ENCODE results near the gene C14orf180. TPM values are rescaled to one million over a fixed set of nuclear protein-coding genes. Genes with fewer than 3 reads are reported as not detected.

Gene C14orf180
- polyA plus RNA-seq, 2 of the 4 experiments (the other 2 are of a cell fraction): not detected

- no peak for TF ChIP-seq TP53 (CRISPR knock-in tag; IDR thresholded peaks at IDR 0.05)
- no peak for TF ChIP-seq CBX2 (IDR thresholded peaks at IDR 0.05; ENCODE audit: borderline replicate concordance, low read depth)
- TF ChIP-seq, protein P1, sequence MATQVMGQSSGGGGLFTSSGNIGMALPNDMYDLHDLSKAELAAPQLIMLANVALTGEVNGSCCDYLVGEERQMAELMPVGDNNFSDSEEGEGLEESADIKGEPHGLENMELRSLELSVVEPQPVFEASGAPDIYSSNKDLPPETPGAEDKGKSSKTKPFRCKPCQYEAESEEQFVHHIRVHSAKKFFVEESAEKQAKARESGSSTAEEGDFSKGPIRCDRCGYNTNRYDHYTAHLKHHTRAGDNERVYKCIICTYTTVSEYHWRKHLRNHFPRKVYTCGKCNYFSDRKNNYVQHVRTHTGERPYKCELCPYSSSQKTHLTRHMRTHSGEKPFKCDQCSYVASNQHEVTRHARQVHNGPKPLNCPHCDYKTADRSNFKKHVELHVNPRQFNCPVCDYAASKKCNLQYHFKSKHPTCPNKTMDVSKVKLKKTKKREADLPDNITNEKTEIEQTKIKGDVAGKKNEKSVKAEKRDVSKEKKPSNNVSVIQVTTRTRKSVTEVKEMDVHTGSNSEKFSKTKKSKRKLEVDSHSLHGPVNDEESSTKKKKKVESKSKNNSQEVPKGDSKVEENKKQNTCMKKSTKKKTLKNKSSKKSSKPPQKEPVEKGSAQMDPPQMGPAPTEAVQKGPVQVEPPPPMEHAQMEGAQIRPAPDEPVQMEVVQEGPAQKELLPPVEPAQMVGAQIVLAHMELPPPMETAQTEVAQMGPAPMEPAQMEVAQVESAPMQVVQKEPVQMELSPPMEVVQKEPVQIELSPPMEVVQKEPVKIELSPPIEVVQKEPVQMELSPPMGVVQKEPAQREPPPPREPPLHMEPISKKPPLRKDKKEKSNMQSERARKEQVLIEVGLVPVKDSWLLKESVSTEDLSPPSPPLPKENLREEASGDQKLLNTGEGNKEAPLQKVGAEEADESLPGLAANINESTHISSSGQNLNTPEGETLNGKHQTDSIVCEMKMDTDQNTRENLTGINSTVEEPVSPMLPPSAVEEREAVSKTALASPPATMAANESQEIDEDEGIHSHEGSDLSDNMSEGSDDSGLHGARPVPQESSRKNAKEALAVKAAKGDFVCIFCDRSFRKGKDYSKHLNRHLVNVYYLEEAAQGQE (IDR thresholded peaks at IDR 0.05): no peak
- no peak for TF ChIP-seq MAFK (IDR thresholded peaks at IDR 0.05; ENCODE audit: partially characterized antibody)
- TF ChIP-seq GATA3 (IDR thresholded peaks at IDR 0.05; ENCODE audit: borderline replicate concordance): no peak
- no peak for TF ChIP-seq NPAS2 (CRISPR knock-in tag; IDR thresholded peaks at IDR 0.05; ENCODE audit: borderline replicate concordance)
- no peak for TF ChIP-seq RFX5 (IDR thresholded peaks at IDR 0.05)
- no peak for TF ChIP-seq MAZ (IDR thresholded peaks at IDR 0.05; ENCODE audit: borderline replicate concordance, low read depth, low read length)
- no peak for TF ChIP-seq NFE2L2 (conservative IDR thresholded peaks at IDR 0.05; ENCODE audit: low read length)
- no peak for TF ChIP-seq KDM1A (IDR thresholded peaks at IDR 0.05; ENCODE audit: low read depth)
- TF ChIP-seq ZFP36 (IDR thresholded peaks at IDR 0.05; ENCODE audit: borderline replicate concordance, partially characterized antibody): no peak
- no peak for TF ChIP-seq CEBPB (IDR thresholded peaks at IDR 0.05)
- TF ChIP-seq TFCP2L1 (CRISPR knock-in tag; IDR thresholded peaks at IDR 0.05): no peak
- TF ChIP-seq EHMT2 (IDR thresholded peaks at IDR 0.05; ENCODE audit: low read depth): no peak
- no peak for TF ChIP-seq FOSB (CRISPR knock-in tag; IDR thresholded peaks at IDR 0.05)
- TF ChIP-seq FOXS1 (CRISPR knock-in tag; IDR thresholded peaks at IDR 0.05): no peak
- POLR2A ChIA-PET: no interaction called here
- ATAC-seq: no peak
- WGBS (ENCODE audit: missing lambda C conversion rate): 40% methylated on average over 2 of the region's 13 CpGs
- Histone ChIP-seq H3K4me3 (no peak overlapping the region), H3K4me2 (no peak overlapping the region), H3K27ac (no peak overlapping the region), H3K9me3 (no peaks in the 10 kb centered on the region), H3K4me1 (no peaks in the 10 kb centered on the region)
- CTCF ChIA-PET: interaction anchor here (1.2 to 6.5 kb wide), 6 partner anchors 8 to 445 kb away, joined by 3 to 32 read pairs (median 8); no protein-coding TSS in a partner anchor
- FAIRE-seq: no peak
- DNase-seq (ENCODE audit: low read depth in 1 of 2, low spot score in 1 of 2): no peak
These were observed 23.1 kb upstream of the C14orf180 start for GRCh38 chr14:104556256-104557021.

DNA sequence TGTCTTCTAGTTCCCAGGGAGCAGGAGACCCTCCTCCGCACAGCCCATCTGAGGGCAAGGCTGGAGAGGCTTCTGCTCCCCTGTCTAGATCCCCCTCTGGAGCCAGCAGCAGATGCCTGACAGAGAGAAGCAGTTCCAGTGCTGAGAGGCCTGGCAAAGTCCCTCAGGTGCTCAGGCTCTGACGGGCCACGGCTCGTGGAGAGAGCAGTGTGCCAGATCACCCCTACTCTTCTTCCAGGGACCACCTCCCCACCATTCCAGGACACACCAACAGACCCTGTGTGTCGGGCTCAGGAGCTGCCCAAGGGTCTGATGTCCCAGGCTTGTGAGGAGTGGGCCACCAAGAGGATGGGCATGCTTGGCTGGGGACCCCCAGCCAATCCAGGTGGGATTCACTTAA, 22.5 kb upstream of the C14orf180 start:
- no peak overlapping the region for H3K27ac ChIP-seq
- H3K4me2 ChIP-seq: no peak overlapping the region
- ATAC-seq: no peak
- no peak overlapping the region for H3K4me3 ChIP-seq
- no peaks in the 10 kb centered on the region for H3K4me1 ChIP-seq
- no peak for FAIRE-seq
- H3K9me3 ChIP-seq: no peaks in the 10 kb centered on the region
- ChIA-PET CTCF (interaction anchor here (1.0 to 12.1 kb wide), 6 partner anchors 10 to 479 kb away, joined by 3 to 112 read pairs (median 4); no protein-coding TSS in a partner anchor), POLR2A (no interaction called here)
- 9% methylated on average over 1 of the region's 5 CpGs for WGBS (ENCODE audit: missing lambda C conversion rate)
- DNase-seq (ENCODE audit: low read depth in 1 of 2, low spot score in 1 of 2): no peak
- TF ChIP-seq HEYL (CRISPR knock-in tag; IDR thresholded peaks at IDR 0.05) (no peak), NR3C1 (IDR thresholded peaks at IDR 0.05) (no peak), HOXA7 (CRISPR knock-in tag; IDR thresholded peaks at IDR 0.05) (no peak), POLR2A (IDR thresholded peaks at IDR 0.05; ENCODE audit: low read length) (no peak), MAZ (IDR thresholded peaks at IDR 0.05; ENCODE audit: borderline replicate concordance, low read depth, low read length) (no peak), EHMT2 (IDR thresholded peaks at IDR 0.05; ENCODE audit: low read depth) (no peak), HES2 (IDR thresholded peaks at IDR 0.05) (no peak), EHF (CRISPR knock-in tag; IDR thresholded peaks at IDR 0.05) (no peak), CBX8 (IDR thresholded peaks at IDR 0.05) (no peak), ZSCAN20 (CRISPR knock-in tag; IDR thresholded peaks at IDR 0.05) (no peak), SMC3 (IDR thresholded peaks at IDR 0.05) (no peak), SREBF2 (IDR thresholded peaks at IDR 0.05) (no peak), BHLHE40 (IDR thresholded peaks at IDR 0.05; ENCODE audit: low read depth, low read length) (no peak), ATOH8 (CRISPR knock-in tag; IDR thresholded peaks at IDR 0.05; ENCODE audit: low read depth) (no peak)
- TF ChIP-seq, protein P2, sequence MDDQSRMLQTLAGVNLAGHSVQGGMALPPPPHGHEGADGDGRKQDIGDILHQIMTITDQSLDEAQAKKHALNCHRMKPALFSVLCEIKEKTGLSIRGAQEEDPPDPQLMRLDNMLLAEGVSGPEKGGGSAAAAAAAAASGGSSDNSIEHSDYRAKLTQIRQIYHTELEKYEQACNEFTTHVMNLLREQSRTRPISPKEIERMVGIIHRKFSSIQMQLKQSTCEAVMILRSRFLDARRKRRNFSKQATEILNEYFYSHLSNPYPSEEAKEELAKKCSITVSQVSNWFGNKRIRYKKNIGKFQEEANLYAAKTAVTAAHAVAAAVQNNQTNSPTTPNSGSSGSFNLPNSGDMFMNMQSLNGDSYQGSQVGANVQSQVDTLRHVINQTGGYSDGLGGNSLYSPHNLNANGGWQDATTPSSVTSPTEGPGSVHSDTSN (IDR thresholded peaks at IDR 0.05): no peak
- TF ChIP-seq, protein P3, sequence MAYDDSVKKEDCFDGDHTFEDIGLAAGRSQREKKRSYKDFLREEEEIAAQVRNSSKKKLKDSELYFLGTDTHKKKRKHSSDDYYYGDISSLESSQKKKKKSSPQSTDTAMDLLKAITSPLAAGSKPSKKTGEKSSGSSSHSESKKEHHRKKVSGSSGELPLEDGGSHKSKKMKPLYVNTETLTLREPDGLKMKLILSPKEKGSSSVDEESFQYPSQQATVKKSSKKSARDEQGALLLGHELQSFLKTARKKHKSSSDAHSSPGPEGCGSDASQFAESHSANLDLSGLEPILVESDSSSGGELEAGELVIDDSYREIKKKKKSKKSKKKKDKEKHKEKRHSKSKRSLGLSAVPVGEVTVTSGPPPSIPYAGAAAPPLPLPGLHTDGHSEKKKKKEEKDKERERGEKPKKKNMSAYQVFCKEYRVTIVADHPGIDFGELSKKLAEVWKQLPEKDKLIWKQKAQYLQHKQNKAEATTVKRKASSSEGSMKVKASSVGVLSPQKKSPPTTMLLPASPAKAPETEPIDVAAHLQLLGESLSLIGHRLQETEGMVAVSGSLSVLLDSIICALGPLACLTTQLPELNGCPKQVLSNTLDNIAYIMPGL (CRISPR knock-in tag; IDR thresholded peaks at IDR 0.05; ENCODE audit: borderline replicate concordance): no peak
- TF ChIP-seq, protein P4, sequence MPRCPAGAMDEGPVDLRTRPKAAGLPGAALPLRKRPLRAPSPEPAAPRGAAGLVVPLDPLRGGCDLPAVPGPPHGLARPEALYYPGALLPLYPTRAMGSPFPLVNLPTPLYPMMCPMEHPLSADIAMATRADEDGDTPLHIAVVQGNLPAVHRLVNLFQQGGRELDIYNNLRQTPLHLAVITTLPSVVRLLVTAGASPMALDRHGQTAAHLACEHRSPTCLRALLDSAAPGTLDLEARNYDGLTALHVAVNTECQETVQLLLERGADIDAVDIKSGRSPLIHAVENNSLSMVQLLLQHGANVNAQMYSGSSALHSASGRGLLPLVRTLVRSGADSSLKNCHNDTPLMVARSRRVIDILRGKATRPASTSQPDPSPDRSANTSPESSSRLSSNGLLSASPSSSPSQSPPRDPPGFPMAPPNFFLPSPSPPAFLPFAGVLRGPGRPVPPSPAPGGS (IDR thresholded peaks at IDR 0.05): no peak
